ENCODE data around the gene CAMK2G.
"Not testable (repeated sequence)": the region's sequence is repeated elsewhere in the genome, so short reads cannot be mapped to it uniquely, and the experiment has no call there.

CAMK2G gene

DNA sequence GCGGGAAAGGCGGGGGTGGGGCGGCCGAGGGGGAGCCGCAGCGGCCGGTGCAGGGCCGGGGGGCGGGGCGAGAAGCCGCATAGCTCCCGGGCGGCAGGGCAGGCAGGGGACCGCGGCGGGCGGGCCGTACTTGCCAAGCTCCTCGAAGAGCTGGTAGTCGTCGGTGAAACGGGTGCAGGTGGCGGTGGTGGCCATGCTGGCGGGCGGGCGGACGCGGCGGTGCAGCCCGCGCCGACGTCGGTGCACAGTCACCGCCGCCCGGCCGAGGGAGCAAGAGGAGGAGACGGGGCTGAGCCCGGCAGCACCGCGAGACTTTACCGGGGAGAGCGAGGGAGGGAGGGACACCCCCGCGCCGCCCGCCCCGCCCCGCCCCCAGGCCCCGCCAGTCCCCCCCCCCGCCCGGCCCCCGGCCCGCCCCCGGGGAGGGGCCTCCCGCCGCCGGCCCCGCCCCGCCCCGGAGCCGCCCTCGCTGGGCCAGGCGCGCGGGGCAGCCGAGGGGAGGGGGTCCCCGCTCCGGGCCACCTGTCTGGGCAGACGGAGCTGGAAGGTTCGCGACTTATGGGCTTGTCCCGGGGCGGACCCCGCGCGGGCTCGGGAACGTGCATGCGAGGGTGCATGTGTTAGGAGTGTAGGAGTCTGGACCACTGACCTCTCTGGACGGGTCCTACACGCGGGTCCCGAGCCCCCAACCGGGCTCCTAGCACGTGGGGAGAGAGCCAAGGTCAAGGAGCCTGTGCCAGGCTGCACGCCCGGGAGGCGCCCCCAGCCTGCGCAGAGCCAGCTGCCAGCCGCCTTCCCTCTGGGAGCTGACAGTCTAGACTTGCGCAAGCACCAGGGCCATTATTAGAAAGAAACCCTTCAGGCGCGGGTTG lies at the start of gene CAMK2G:
Gene CAMK2G (minus strand): TSS at position 289 of the 872 bp plus-strand sequence. CDS start 94 bp downstream, at position 195.
- DNase-seq = peak; percentile 79 to 86

DNA sequence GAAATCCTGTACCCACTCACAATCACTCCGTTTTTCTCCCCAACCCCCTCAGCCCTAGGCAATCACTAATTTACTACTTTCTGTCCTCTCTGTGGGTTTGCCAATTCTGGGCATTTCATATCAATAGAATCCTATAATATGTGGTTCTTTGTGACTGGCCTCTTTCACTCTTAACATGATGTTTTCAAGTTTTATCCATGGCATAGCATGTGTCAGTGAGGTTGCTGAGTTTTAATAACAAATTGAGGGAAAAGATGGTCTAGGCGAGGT lies 48.4 kb upstream of the CAMK2G start:
- DNase-seq = no peak

- peak in 1 of 2 experiments; percentile 32 for DNase-seq
Measured at GRCh38 chr10:73922007-73922863, 47.9 kb upstream of the CAMK2G start.

DNA sequence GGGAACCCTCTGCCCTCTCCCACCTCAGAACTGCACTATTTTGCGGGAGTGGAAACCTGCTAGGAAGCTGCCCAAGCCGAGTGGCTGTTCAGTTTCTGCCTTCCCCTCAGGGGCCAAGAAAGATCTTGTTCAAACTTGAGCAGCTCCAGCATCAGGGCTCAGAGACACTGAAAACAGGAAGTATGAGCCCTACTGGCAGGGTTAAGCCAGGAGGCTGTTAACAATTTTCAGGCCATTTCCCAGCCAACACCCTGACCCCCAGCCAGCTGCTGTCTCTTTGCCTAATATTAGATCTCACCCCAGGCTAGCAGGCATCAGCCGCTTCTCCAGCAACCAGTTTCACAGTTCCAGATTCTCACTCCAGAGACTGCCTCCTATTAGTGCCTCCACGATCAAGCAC lies 45.7 kb upstream of the CAMK2G start:
- DNase-seq = no peak

DNA sequence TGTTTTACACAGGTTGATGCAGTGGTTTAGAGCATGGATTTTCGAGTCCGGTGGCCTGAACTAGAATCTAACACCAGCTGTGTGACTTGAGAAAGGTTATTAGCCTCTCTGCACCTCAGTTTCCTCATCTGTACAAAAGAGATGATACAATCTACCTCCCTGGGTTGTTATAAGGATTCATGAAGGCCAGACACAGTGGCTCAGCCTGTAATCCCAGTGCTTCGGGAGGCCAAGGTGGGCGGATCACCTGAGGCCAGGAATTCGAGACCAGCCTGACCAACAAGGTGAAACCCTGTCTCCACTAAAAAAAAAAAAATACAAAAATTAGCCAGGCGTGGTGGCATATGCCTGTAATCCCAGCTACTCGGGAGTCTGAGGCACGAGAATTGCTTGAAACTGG lies 45.1 kb upstream of the CAMK2G start:
- not testable (repeated sequence) for DNase-seq

- no peak for DNase-seq
Measured at GRCh38 chr10:73917566-73918305, 43.4 kb upstream of the CAMK2G start.

DNA sequence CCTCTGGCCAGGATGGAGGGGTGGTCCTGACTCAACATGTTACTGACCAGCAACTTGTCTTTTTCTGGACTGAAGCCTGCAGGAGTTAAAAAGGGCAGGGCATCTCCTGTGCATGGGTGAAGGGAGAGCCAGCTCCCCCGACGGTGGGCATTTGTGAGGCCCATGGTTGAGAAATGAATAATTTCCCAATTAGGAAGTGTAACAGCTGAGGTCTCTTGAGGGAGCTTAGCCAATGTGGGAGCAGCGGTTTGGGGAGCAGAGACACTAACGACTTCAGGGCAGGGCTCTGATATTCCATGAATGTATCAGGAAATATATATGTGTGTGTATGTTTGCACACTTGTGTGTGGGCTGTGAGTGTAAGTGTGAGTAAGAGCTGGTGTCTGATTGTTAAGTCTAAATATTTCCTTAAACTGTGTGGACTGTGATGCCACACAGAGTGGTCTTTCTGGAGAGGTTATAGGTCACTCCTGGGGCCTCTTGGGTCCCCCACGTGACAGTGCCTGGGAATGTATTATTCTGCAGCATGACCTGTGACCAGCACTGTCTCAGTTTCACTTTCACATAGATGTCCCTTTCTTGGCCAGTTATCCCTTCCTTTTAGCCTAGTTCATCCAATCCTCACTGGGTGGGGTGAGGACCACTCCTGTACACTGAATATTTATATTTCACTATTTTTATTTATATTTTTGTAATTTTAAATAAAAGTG lies 42.6 kb upstream of the CAMK2G start:
- no peak for DNase-seq

DNA sequence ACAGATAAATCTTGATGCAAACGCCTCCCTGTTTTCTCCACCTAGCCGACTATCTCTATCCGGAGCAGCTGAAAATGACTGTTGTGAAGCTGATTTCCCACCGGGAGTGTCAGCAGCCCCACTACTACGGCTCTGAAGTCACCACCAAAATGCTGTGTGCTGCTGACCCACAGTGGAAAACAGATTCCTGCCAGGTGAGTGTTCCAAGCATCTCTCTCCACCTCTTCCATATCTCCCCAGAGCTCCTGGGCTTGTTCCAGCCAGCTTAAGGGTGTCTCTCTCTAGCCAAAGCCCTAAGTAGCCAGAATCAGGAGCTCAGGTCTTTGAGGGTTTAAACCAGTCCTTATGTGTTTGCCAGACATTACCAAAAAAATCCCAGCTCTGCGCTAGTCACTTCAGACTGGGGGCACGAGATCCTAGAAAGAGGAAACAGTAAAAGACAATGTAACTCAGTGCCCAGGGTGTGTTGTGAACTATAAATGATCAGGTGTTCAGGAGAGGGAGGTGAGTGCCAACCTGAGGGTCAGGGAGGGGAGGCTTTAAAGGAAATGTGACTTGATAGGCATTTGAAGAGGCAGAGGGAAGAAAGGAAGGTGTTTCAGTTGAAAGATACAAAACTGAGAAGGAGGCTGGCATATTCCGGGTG lies 41.0 kb upstream of the CAMK2G start:
- DNase-seq = no peak

- DNase-seq = no peak
Measured at GRCh38 chr10:73914036-73914435, 39.7 kb upstream of the CAMK2G start.

DNA sequence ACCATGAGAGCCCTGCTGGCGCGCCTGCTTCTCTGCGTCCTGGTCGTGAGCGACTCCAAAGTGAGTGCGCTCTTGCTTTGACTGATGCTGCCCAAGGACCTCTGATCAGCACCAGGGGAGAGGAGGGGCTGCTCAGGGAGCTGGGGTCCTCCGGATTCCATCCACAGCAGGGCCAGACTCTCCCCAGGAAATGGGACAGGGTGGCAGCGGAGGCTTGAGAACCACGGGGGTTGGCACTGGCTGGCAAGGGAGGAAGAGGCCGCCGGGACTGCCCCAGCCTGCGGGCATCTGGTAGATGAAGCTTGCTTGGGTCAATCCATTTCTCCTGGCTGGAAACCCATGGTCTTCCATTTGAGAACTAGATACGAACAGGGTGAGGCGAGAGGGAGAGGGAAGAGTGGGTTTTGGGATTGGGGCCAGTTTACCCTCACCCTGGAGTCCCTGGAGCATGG lies 37.2 kb upstream of the CAMK2G start:
- DNase-seq = no peak

DNA sequence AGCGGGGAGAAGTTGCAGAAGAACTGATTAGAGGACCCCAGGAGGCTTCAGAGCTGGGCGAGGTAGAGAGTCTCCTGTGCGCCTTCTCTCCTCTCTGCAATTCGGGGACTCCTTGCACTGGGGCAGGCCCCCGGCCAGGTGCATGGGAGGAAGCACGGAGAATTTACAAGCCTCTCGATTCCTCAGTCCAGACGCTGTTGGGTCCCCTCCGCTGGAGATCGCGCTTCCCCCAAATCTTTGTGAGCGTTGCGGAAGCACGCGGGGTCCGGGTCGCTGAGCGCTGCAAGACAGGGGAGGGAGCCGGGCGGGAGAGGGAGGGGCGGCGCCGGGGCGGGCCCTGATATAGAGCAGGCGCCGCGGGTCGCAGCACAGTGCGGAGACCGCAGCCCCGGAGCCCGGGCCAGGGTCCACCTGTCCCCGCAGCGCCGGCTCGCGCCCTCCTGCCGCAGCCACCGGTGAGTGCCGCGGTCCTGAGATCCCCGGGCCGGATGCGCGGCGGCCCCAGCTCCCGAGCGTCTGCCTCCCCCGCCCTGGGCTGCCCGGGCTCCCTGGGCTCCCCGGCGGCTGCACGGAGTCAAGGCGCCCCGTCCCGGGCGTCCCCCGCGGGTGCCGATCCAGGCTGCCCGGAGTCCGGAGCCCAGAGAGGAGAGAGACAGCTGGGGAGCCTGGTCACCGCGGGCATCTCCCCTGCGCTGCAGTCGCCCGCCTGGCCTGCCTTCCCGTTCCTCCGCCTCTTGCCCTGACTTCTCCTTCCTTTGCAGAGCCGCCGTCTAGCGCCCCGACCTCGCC lies 36.6 kb upstream of the CAMK2G start, which contains the start of gene PLAU:
Gene PLAU (plus strand): TSS at position 369 of the 789 bp plus-strand sequence. CDS start 424 bp downstream, outside the sequence.
- peak; percentile 56 to 63 for DNase-seq

GRCh38 chr10:73910401-73910763 lies 36.0 kb upstream of the CAMK2G start:
- DNase-seq = no peak

GRCh38 chr10:73909540-73910115 lies 35.3 kb upstream of the CAMK2G start:
- DNase-seq = no peak

- DNase-seq = peak; percentile 63 to 73
Measured at GRCh38 chr10:73908853-73909539, 34.6 kb upstream of the CAMK2G start.

DNA sequence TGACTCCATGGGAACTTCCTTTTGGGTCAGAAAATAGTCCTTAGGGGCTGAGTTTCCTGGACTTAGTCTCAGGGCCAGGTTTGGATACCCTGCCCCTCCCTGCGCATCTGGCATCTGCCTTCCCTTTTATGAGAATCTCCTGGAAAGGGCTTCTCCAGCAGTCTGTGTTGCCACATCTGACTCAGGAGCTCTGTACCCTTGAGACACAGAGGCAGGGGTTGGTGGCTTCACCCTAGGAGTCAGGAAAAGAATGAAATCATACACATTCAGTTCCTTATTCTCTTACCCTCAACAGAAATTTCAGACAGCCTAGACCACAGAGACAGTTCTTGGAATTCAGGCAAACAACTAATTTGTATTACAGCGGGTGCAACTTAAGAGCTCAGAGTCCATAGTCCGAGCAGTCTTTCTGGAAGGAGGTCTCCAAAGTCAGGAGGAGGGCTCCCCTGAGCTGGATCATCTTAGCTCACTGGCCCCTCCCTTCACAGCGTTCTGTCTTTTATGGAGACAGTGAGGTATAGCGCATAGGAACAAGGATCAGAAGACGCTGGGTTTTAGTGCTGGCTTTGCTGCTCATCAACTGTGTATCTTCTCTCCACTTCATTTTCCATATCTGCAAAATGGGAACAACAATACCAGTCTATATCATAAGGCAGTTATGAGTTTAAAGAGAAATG lies 33.6 kb upstream of the CAMK2G start:
- DNase-seq = no peak

DNA sequence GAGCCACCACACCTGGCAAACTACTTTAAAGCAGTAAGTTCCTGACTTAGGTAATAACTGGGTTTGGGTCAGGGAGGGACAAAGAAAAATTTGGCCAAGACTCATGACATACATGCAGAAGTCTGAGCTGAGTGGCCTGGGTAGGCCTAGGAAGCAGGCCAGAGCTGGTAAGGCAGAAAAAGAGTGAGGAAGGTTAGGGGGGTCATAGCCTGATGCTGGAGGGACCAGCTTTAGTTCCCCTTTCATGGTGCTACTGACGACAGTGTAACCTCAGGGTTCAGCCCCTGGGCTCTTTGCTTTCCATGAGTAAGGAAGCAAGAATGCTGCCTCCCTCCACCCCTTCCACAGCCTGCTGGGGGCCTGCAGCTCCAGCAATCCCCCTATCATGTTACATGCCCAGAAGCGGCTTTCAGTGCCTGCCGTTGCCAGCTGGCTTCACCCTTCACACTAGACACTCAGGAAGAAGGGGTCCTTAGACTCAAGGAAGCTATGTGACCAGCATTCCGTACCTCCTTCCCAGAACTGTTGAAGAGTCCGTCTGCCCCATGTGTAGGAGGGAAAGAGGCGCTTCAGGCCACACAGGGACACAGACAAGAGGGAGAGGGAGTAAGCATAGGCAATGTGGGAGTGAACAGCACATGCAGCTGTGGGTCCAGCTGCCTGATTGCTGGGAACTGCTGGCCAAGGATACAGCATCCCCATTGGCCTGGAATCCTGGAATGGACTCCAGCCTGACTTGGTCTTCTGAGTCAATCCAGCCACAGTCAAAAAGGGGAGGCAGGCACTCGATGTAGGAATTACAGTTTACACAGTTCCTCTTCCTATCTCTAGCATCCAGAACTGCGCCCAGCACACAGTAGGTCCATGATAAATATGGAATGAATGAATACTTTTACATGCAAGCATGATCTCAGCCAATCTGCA lies 32.4 kb upstream of the CAMK2G start:
- no peak for DNase-seq

GRCh38 chr10:73905256-73906020 lies 31.1 kb upstream of the CAMK2G start:
- no peak for DNase-seq

GRCh38 chr10:73902351-73902750 lies 28.0 kb upstream of the CAMK2G start:
- DNase-seq = no peak

All from activated T-cell treated with anti-CD3 and anti-CD28 coated beads, Interleukin-2, amount 50 U/mL, for 48 hours (primary cell).